GM12864 (cell line): ENCODE results near the gene CFAP77.

Source experiments
- DNase-seq: peaks from one replicate; pipeline ENCODE4 v3.0.0-alpha.2; 2011; ENCODE audit warnings: low read depth
- H3K4me3 ChIP-seq: 2 replicates; pipeline ENCODE4 v1.5.1; 2011; ENCODE audit warnings: mild to moderate bottlenecking, low read depth, low read length, control low read depth
- TF ChIP-seq, protein P1 (sequence below): IDR thresholded peaks from 2 replicates; pipeline ENCODE4 v1.5.1; 2011; ENCODE audit warnings: low read depth, mild to moderate bottlenecking, moderate library complexity, low read length, control low read depth, inconsistent platforms; ENCODE audit errors: missing control alignments

CFAP77 gene

DNA sequence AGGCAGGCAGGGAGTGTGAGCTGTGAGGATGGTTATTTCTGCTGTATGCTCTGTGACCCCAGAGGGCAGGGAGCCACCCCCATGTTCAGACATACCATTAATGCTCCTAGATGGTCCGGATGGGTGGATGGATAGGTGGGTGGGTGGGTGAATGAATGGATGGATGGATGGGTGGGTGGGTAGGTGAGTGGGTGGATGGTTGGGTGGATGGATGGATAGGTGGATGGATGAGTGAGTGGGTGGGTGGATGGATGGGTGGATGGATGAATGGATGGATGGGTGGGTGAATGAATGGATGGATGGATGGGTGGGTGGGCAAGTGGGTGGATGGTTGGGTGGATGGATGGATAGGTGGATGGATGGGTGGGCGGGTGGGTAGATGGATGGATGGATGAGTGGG is 109.0 kb downstream of the CFAP77 start:
- DNase-seq, result no peak
- TF ChIP-seq, protein P1, sequence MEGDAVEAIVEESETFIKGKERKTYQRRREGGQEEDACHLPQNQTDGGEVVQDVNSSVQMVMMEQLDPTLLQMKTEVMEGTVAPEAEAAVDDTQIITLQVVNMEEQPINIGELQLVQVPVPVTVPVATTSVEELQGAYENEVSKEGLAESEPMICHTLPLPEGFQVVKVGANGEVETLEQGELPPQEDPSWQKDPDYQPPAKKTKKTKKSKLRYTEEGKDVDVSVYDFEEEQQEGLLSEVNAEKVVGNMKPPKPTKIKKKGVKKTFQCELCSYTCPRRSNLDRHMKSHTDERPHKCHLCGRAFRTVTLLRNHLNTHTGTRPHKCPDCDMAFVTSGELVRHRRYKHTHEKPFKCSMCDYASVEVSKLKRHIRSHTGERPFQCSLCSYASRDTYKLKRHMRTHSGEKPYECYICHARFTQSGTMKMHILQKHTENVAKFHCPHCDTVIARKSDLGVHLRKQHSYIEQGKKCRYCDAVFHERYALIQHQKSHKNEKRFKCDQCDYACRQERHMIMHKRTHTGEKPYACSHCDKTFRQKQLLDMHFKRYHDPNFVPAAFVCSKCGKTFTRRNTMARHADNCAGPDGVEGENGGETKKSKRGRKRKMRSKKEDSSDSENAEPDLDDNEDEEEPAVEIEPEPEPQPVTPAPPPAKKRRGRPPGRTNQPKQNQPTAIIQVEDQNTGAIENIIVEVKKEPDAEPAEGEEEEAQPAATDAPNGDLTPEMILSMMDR, result no peak
- no peak overlapping the region for H3K4me3 ChIP-seq

DNA sequence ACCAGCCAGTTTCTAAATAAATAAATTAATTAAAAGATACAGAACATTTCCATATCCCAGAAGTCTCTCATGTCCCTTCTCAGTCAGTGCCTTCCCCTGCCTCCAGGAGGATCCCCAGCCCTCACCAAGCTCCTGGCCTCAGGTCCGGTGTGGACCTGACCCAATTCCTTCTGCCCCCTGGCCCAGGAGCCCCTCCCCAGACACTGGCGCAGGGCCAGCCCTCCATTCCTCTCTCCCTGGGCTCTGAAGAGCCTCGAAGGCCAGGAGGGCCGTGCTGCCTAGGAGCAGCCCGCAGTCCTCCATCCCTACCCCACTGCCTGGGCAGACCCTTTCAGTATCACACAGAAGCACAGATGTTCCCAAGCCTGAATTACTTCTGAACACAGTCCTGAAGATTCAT is 110.6 kb downstream of the CFAP77 start:
- DNase-seq, result no peak
- TF ChIP-seq, protein P1, result no peak
- H3K4me3 ChIP-seq, result no peak overlapping the region

DNA sequence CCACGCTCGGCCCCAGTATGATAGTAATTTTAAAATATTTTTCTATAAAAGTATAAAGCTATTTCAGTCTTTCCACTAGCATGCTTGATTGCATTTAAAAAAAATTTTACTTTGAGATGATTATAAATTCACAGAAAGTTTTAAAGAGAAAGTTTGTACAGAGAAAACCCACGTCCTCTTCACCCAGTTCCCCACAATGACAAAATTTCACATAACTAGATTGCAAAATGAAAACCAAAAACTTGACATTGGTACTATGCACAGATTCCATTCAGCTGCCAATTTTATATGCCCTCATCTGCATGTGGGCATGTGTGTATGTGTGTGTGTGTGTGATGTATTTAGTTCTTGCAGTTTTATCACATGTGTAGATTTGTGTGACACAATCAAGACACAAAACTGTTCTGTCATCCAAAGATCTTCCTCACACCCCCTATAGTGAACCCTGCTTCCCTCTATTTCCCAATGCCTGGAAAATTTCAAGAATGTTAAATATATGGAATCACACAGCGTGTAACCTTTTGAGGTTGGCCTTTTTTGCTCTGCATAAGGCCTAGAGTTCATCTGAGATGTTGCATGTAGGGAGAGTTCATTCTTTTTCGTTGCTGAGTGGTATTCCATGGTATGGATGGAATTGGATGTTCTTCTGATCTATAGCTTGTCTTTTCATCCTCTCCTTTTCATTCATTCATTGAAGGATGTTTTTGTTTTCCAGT is 115.5 kb downstream of the CFAP77 start:
- H3K4me3 ChIP-seq, result no peak overlapping the region
- TF ChIP-seq, protein P1, result no peak
- DNase-seq, result no peak

DNA sequence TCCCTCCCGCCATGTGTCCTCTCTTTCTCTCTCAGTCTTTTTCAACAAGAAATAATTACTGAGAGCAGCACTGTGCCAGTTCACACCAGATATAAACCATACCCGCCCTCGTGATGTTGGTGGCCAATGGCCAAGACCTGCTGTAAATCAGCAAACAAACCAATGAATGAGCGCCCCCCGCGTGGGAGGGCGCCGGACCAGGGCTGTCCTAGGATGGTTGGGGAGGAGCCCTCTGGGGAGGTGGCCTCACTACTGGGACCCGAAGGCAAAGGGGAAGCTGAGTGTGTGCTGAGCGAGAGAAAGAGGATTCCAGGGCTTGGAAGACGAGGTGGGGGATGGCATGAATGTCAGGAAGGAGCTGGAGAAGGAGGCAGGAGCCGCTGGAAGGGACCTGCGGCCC is 121.2 kb downstream of the CFAP77 start:
- no peak for DNase-seq
- TF ChIP-seq, protein P1, result no peak
- H3K4me3 ChIP-seq, result no peak overlapping the region

DNA sequence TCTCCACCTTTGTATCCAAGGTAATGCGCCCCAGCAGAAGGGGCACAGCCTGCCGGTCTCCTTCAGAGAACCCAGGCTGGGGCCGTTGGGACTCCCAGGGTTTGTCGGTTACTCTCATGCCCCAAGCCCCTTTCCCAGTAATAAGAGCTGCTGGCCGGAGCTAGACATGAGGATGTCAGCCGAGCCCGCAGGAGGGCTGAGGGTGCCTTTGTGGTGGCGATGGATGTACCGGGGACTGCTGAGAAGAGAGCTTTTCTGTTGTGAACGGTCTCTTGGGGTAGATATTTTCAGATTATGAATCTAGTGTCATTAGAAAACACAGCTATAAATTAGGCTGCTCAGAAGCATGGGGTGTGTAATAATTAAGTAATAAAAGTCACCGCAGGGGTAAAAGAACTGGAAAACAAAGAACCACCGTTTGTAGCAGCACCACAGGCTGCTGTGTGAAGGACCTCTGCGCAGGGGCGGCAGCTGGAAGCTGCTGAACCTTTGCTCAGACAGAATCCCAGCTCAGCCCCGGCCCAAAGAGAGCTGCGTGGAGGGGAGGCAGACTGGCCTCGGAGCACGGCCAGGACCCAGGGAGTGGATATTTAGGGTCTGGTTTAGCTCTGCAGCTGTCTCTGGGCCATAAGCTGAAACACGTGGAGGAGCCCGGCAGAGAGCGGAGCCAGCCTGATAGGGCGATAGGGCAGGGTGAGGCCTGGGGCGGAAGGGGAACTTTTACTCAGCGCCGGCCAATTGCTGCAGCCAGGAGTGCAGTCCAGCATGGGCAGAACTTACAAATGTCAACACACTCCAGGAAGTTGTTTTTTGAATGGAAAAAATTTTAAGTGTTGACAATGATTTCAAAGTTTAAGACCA is 121.9 kb downstream of the CFAP77 start:
- TF ChIP-seq, protein P1, result no peak
- no peak for DNase-seq
- H3K4me3 ChIP-seq, result no peak overlapping the region

DNA sequence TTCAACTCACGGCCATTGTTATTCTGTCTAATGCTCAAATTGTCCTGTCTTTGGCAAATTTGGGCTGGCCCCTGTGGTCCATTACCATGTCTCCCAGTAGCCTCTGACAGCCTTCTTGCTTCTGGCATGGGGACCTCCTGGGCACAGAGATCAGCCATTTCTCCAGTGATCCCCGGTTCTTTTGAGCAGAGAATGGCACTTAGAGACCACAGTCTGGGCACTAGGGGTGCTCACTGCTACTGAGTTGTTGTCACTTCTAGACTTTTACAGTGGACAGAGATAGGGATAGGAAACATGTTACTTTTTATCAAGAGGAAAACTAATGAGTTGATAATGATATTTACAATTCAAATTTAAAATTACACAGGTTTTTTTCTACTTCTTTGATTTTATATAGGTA is 124.8 kb downstream of the CFAP77 start:
- TF ChIP-seq, protein P1, result no peak
- DNase-seq, result no peak
- no peak overlapping the region for H3K4me3 ChIP-seq
